Measurements from ENCODE around the gene EFR3B. TPM values are rescaled to one million over a fixed set of nuclear protein-coding genes. Genes with fewer than 3 reads are reported as not detected.

Gene EFR3B
- total and polyA plus RNA-seq, 2 of the 4 experiments (the other 2 are of a cell fraction): 0.38 to 0.90 TPM

DNA sequence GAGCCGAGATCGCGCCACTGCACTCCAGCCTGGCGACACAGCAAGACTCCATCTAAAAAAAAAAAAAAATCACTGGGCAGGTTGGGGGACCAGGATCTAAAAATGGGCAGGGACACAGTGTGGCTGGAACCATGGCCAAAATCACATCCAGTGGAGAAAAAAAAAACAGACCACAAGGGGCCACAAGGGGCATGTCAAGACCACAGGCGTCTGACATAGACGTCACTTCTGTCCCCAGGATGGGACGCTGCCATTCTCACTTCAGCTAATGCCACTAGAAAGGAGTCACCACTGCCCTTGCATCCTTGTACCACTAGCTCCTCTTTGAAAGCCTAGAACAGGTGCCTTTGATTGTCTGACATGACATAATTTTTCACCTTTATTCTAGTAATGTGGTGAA is 129.0 kb downstream of the EFR3B start:
- dilution Hi-C loops (cut with HindIII; ENCODE audit: low sequenced_read_pairs, unreplicated experiment) (no loop called here), in situ Hi-C loops (cut with MboI; ENCODE audit: low sequenced_read_pairs) (no loop called here), intact Hi-C loops (cut with micrococcal nuclease) (no loop called here)
- Histone ChIP-seq H3K56ac (ENCODE audit: extremely low read depth, insufficient read depth, low read length) (no peak overlapping the region), H3K9ac (ENCODE audit: low read depth, low read length) (no peak overlapping the region), H3K23ac (ENCODE audit: low read depth, low read length) (no peak overlapping the region), H3K36me3 (ENCODE audit: control insufficient read depth, insufficient read depth, low read length) (no peaks in the 10 kb centered on the region), H3K4me1 (ENCODE audit: control insufficient read depth, insufficient read depth, low read length) (peaks cover 2% of the 10 kb centered on the region; the same call in 1 of the 2 replicates), H4K91ac (ENCODE audit: insufficient read depth, low read depth, low read length) (no peak overlapping the region), H4K20me1 (ENCODE audit: insufficient read depth, low read length) (no peaks in the 10 kb centered on the region), H2BK20ac (ENCODE audit: low read depth, low read length) (no peak overlapping the region), H3K4me3 (ENCODE audit: insufficient read depth, low read depth, low read length) (no peak overlapping the region), H2BK15ac (ENCODE audit: low read depth, low read length) (no peak overlapping the region), H3K27ac (ENCODE audit: insufficient read depth, low read length) (no peak overlapping the region), H3K18ac (ENCODE audit: low read depth, low read length) (no peak overlapping the region), H3K4ac (ENCODE audit: low read depth, low read length) (no peak overlapping the region), H3K79me1 (ENCODE audit: low read depth in 1 of 2, low read length in 2 of 2) (no peaks in the 10 kb centered on the region), H4K8ac (ENCODE audit: low read depth in 2 of 2, low read length in 2 of 2) (no peak overlapping the region), H3K4me2 (ENCODE audit: low read depth, low read length) (no peak overlapping the region), H2BK5ac (ENCODE audit: low read depth, low read length, poor library complexity, severe bottlenecking) (no peak overlapping the region), H4K5ac (ENCODE audit: low read depth, low read length) (no peak overlapping the region), H2AK9ac (replicated peaks; ENCODE audit: low read depth, low read length, poor library complexity) (no peak overlapping the region), H2AFZ (replicated peaks; ENCODE audit: low read length, poor library complexity) (no peak overlapping the region), H3K9me3 (ENCODE audit: control insufficient read depth, insufficient read depth, low read length) (peaks cover 6% of the 10 kb centered on the region), H2AK5ac (ENCODE audit: low read depth, low read length) (no peak overlapping the region), H3K14ac (replicated peaks; ENCODE audit: low read depth, low read length) (no peak overlapping the region), H3K27me3 (ENCODE audit: control insufficient read depth, insufficient read depth, low read length) (peaks cover 67% of the 10 kb centered on the region), H2BK120ac (ENCODE audit: low read depth, low read length) (no peak overlapping the region), H3K9me1 (ENCODE audit: insufficient read depth, low read length) (no peaks in the 10 kb centered on the region)
- CTCF ChIA-PET: interaction anchor here (0.6 kb wide), 1 partner anchor 194 kb away, joined by 3 read pairs; no protein-coding TSS in a partner anchor
- no TSS peak for BruUV-seq (replicated peaks)
- TF ChIP-seq BHLHE40 (IDR thresholded peaks at IDR 0.05; ENCODE audit: low read depth, low read length): no peak
- POLR2A ChIA-PET (ENCODE audit: unreplicated experiment): no interaction called here
- WGBS, 2 experiments (ENCODE audit: extremely low coverage in 2 of 2, insufficient read length in 1 of 2): no CpG with 5 or more reads among the region's 7 CpGs
- no peak for DNase-seq
- no peak for ATAC-seq (ENCODE audit: low read depth)

Measured in IMR-90 (cell line).